Measurements from ENCODE around the gene LSM8.

Gene LSM8

GRCh38 chr7:118184565-118184940 is 589 bp downstream of the LSM8 start:
- H3K4me2 ChIP-seq (ENCODE audit: low read length, poor library complexity, severe bottlenecking): peak overlapping the region; percentile 59
- H3K27ac ChIP-seq (ENCODE audit: low read length, poor library complexity, severe bottlenecking): no peak overlapping the region
- WGBS: 16% methylated on average over 10 of the region's 10 CpGs
- no peak overlapping the region for H2BK15ac ChIP-seq (ENCODE audit: low read depth, poor library complexity, severe bottlenecking)
- H3K4ac ChIP-seq (ENCODE audit: low read depth in 1 of 2, low read length in 2 of 2): no peak overlapping the region
- H3K36me3 ChIP-seq (ENCODE audit: control insufficient read depth in 1 of 2, insufficient read depth in 2 of 2, low read depth in 1 of 2, low read length in 2 of 2): peaks cover 9 to 24% of the 10 kb centered on the region in 2 experiments
- no peak overlapping the region for H2BK120ac ChIP-seq (ENCODE audit: low read depth, low read length)
- H3K9ac ChIP-seq (ENCODE audit: low read length): peak overlapping the region; percentile 99
- H4K91ac ChIP-seq (ENCODE audit: low read length): no peak overlapping the region
- DNase-seq: no peak
- H3K79me1 ChIP-seq (replicated peaks; ENCODE audit: low read length, poor library complexity, severe bottlenecking): peaks cover 14% of the 10 kb centered on the region
- H3K4me3 ChIP-seq (ENCODE audit: insufficient read depth in 1 of 2, low read depth in 1 of 2, low read length in 2 of 2): peak overlapping the region; percentile 81 to 94
- no peaks in the 10 kb centered on the region for H3K27me3 ChIP-seq (ENCODE audit: control insufficient read depth in 1 of 2, insufficient read depth in 1 of 2, low read length in 2 of 2)
- H3K23ac ChIP-seq (ENCODE audit: low read length in 2 of 2): no peak overlapping the region
- no peak overlapping the region for H4K8ac ChIP-seq (ENCODE audit: low read length)
- H2BK5ac ChIP-seq (ENCODE audit: low read depth, low read length, poor library complexity, severe bottlenecking): no peak overlapping the region
- H3K9me3 ChIP-seq (ENCODE audit: control insufficient read depth, low read length): no peaks in the 10 kb centered on the region
- H2AK5ac ChIP-seq (ENCODE audit: low read length, severe bottlenecking): no peak overlapping the region
- peaks cover 3% of the 10 kb centered on the region for H3K4me1 ChIP-seq (ENCODE audit: control insufficient read depth, insufficient read depth, low read depth, low read length)
- H2AFZ ChIP-seq (ENCODE audit: low read depth, low read length): no peak overlapping the region
- H3K14ac ChIP-seq (ENCODE audit: low read length in 2 of 2): no peak overlapping the region
- no peak overlapping the region for H2BK12ac ChIP-seq (ENCODE audit: low read length in 2 of 2)
- no peak overlapping the region for H3K18ac ChIP-seq (ENCODE audit: low read depth in 1 of 2, low read length in 2 of 2)

- Histone ChIP-seq H4K8ac (ENCODE audit: low read length) (no peak overlapping the region), H2BK5ac (ENCODE audit: low read depth, low read length, poor library complexity, severe bottlenecking) (no peak overlapping the region), H2AFZ (ENCODE audit: low read depth, low read length) (no peak overlapping the region), H3K9ac (ENCODE audit: low read length) (peak overlapping the region; percentile 99), H3K4me3 (ENCODE audit: insufficient read depth in 1 of 2, low read depth in 1 of 2, low read length in 2 of 2) (peak overlapping the region in 1 of 2 experiments; percentile 94), H3K14ac (ENCODE audit: low read length in 2 of 2) (no peak overlapping the region), H3K79me1 (replicated peaks; ENCODE audit: low read length, poor library complexity, severe bottlenecking) (peaks cover 16% of the 10 kb centered on the region), H3K4ac (ENCODE audit: low read depth in 1 of 2, low read length in 2 of 2) (no peak overlapping the region), H2AK5ac (ENCODE audit: low read length, severe bottlenecking) (peak overlapping the region; percentile 13), H3K18ac (ENCODE audit: low read depth in 1 of 2, low read length in 2 of 2) (no peak overlapping the region), H3K4me1 (ENCODE audit: control insufficient read depth, insufficient read depth, low read depth, low read length) (peaks cover 3% of the 10 kb centered on the region), H3K27ac (ENCODE audit: low read length, poor library complexity, severe bottlenecking) (no peak overlapping the region), H3K23ac (ENCODE audit: low read length in 2 of 2) (peak overlapping the region in 1 of 2 experiments; percentile 83), H2BK15ac (ENCODE audit: low read depth, poor library complexity, severe bottlenecking) (no peak overlapping the region), H2BK12ac (ENCODE audit: low read length in 2 of 2) (no peak overlapping the region), H3K9me3 (ENCODE audit: control insufficient read depth, low read length) (no peaks in the 10 kb centered on the region), H3K27me3 (ENCODE audit: control insufficient read depth in 1 of 2, insufficient read depth in 1 of 2, low read length in 2 of 2) (no peaks in the 10 kb centered on the region), H4K91ac (ENCODE audit: low read length) (no peak overlapping the region), H3K4me2 (ENCODE audit: low read length, poor library complexity, severe bottlenecking) (peak overlapping the region; percentile 26), H2BK120ac (ENCODE audit: low read depth, low read length) (no peak overlapping the region), H3K36me3 (ENCODE audit: control insufficient read depth in 1 of 2, insufficient read depth in 2 of 2, low read depth in 1 of 2, low read length in 2 of 2) (peaks cover 10 to 31% of the 10 kb centered on the region in 2 experiments)
- peak; percentile 22 for DNase-seq
- WGBS: 83% methylated on average over 1 of the region's 6 CpGs
Observed at GRCh38 chr7:118185163-118185860, 1.3 kb downstream of the LSM8 start.

GRCh38 chr7:118186501-118186900 is 2.5 kb downstream of the LSM8 start:
- peak overlapping the region; percentile 99 for H3K9ac ChIP-seq (ENCODE audit: low read length)
- H3K4me3 ChIP-seq (ENCODE audit: insufficient read depth in 1 of 2, low read depth in 1 of 2, low read length in 2 of 2): peak overlapping the region in 1 of 2 experiments; percentile 94
- H3K27me3 ChIP-seq (ENCODE audit: control insufficient read depth in 1 of 2, insufficient read depth in 1 of 2, low read length in 2 of 2): no peaks in the 10 kb centered on the region
- peak; percentile 17 for DNase-seq
- H2BK120ac ChIP-seq (ENCODE audit: low read depth, low read length): no peak overlapping the region
- no peak overlapping the region for H3K4me2 ChIP-seq (ENCODE audit: low read length, poor library complexity, severe bottlenecking)
- no peak overlapping the region for H3K14ac ChIP-seq (ENCODE audit: low read length in 2 of 2)
- H2AK5ac ChIP-seq (ENCODE audit: low read length, severe bottlenecking): no peak overlapping the region
- no peak overlapping the region for H4K91ac ChIP-seq (ENCODE audit: low read length)
- H3K36me3 ChIP-seq (ENCODE audit: control insufficient read depth in 1 of 2, insufficient read depth in 2 of 2, low read depth in 1 of 2, low read length in 2 of 2): peaks cover 13 to 43% of the 10 kb centered on the region in 2 experiments
- peaks cover 16% of the 10 kb centered on the region for H3K79me1 ChIP-seq (replicated peaks; ENCODE audit: low read length, poor library complexity, severe bottlenecking)
- no peak overlapping the region for H3K23ac ChIP-seq (ENCODE audit: low read length in 2 of 2)
- no peaks in the 10 kb centered on the region for H3K9me3 ChIP-seq (ENCODE audit: control insufficient read depth, low read length)
- H2BK15ac ChIP-seq (ENCODE audit: low read depth, poor library complexity, severe bottlenecking): no peak overlapping the region
- H4K8ac ChIP-seq (ENCODE audit: low read length): no peak overlapping the region
- no peak overlapping the region for H2BK5ac ChIP-seq (ENCODE audit: low read depth, low read length, poor library complexity, severe bottlenecking)
- no peak overlapping the region for H2BK12ac ChIP-seq (ENCODE audit: low read length in 2 of 2)
- peaks cover 3% of the 10 kb centered on the region for H3K4me1 ChIP-seq (ENCODE audit: control insufficient read depth, insufficient read depth, low read depth, low read length)
- H3K18ac ChIP-seq (ENCODE audit: low read depth in 1 of 2, low read length in 2 of 2): no peak overlapping the region
- no peak overlapping the region for H2AFZ ChIP-seq (ENCODE audit: low read depth, low read length)
- H3K27ac ChIP-seq (ENCODE audit: low read length, poor library complexity, severe bottlenecking): no peak overlapping the region
- no peak overlapping the region for H3K4ac ChIP-seq (ENCODE audit: low read depth in 1 of 2, low read length in 2 of 2)

GRCh38 chr7:118194571-118194970 is 10.6 kb downstream of the LSM8 start:
- H3K4me1 ChIP-seq (ENCODE audit: control insufficient read depth, insufficient read depth, low read depth, low read length): no peaks in the 10 kb centered on the region

More at GRCh38 chr7:118194571-118194970, 10.6 kb downstream of the LSM8 start:
- Histone ChIP-seq H2AK5ac (ENCODE audit: low read length, severe bottlenecking) (no peak overlapping the region), H2BK5ac (ENCODE audit: low read depth, low read length, poor library complexity, severe bottlenecking) (no peak overlapping the region), H3K18ac (ENCODE audit: low read depth in 1 of 2, low read length in 2 of 2) (no peak overlapping the region), H3K27ac (ENCODE audit: low read length, poor library complexity, severe bottlenecking) (no peak overlapping the region), H3K79me1 (replicated peaks; ENCODE audit: low read length, poor library complexity, severe bottlenecking) (peaks cover 2% of the 10 kb centered on the region), H3K9ac (ENCODE audit: low read length) (no peak overlapping the region), H4K8ac (ENCODE audit: low read length) (no peak overlapping the region), H2AFZ (ENCODE audit: low read depth, low read length) (no peak overlapping the region), H3K23ac (ENCODE audit: low read length in 2 of 2) (no peak overlapping the region), H3K36me3 (ENCODE audit: control insufficient read depth in 1 of 2, insufficient read depth in 2 of 2, low read depth in 1 of 2, low read length in 2 of 2) (peaks cover 4 to 38% of the 10 kb centered on the region in 2 experiments), H3K4me2 (ENCODE audit: low read length, poor library complexity, severe bottlenecking) (no peak overlapping the region), H2BK15ac (ENCODE audit: low read depth, poor library complexity, severe bottlenecking) (no peak overlapping the region), H4K91ac (ENCODE audit: low read length) (no peak overlapping the region), H3K27me3 (ENCODE audit: control insufficient read depth in 1 of 2, insufficient read depth in 1 of 2, low read length in 2 of 2) (no peaks in the 10 kb centered on the region), H3K4ac (ENCODE audit: low read depth in 1 of 2, low read length in 2 of 2) (no peak overlapping the region), H2BK12ac (ENCODE audit: low read length in 2 of 2) (no peak overlapping the region), H3K14ac (ENCODE audit: low read length in 2 of 2) (no peak overlapping the region), H3K4me3 (ENCODE audit: insufficient read depth in 1 of 2, low read depth in 1 of 2, low read length in 2 of 2) (no peak overlapping the region), H3K9me3 (ENCODE audit: control insufficient read depth, low read length) (no peaks in the 10 kb centered on the region), H2BK120ac (ENCODE audit: low read depth, low read length) (no peak overlapping the region)
- DNase-seq: no peak
- WGBS: 94% methylated on average over 2 of the region's 2 CpGs
